ENCODE measurements around the gene PPP2CA.

PPP2CA gene

GRCh38 chr5:134146651-134147518, 79.0 kb downstream of the PPP2CA start:
- peak; percentile 56 for DNase-seq

DNA sequence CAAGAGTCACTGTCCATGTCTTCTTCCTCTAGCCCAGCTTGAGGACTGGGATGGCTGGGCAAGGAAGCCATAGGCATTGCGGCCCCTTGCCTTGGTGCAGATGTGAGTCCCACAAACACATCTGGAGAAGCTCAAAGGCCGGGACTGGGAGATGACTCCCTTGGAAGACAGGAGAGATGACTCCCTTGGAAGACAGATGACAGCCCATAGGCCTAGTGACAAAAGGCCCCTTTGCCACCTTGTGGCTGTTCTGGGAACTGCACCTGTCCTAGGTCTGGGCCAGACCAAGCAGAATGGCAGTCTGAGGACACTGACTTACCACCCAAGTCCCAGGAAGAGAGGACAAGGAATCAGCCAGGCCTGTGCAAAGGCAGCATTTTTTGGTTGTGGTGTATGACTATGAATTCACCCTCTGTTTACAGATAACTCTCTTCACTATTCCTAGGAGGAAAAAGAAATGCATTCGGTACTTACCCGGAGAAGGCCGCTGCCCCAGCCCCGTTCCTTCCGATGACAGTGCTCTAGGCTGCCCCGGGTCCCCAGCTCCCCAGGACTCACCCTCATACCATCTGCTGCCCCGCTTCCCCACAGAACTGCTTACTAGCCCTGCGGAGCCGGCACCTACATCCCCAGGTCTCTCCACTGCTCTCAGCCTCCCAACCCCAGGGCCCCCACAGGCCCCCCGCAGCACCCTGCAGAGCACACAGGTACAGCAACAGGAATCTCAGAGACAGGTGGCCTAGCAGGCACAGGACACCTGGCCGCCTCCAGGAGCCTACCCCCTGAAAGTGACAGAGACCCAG, 79.9 kb downstream of the PPP2CA start:
- peak; percentile 95 for DNase-seq

- DNase-seq = peak; percentile 59
Measured at GRCh38 chr5:134145041-134145757, 80.7 kb downstream of the PPP2CA start.

Measured in activated CD8-positive, alpha-beta memory T cell treated with anti-CD3 and anti-CD28 coated beads for 24 hours (primary cell).